Urinary bladder (tissue), 4 donors: ENCODE measurements around the gene PYGB. TPM values are rescaled to one million over a fixed set of nuclear protein-coding genes. Genes with fewer than 3 reads are reported as not detected.
A peak's percentile ranks its signal among the peaks of the same experiment; 100 is the strongest.

Source experiments
- DNase-seq: peaks from one replicate; pipeline ENCODE4 v3.0.0-alpha.2; 2015; ENCODE audit errors: extremely low spot score
- H3K27ac ChIP-seq: one replicate; pipeline ENCODE4 v1.5.1; 2013; ENCODE audit warnings: low read depth, mild to moderate bottlenecking, moderate library complexity
- H3K36me3 ChIP-seq: one replicate; pipeline ENCODE4 v1.6.1; 2013; ENCODE audit warnings: mild to moderate bottlenecking, moderate library complexity; ENCODE audit not compliant: insufficient read depth
- H3K4me1 ChIP-seq: one replicate; pipeline ENCODE4 v1.6.1; 2013; ENCODE audit warnings: mild to moderate bottlenecking, moderate library complexity; ENCODE audit not compliant: insufficient read depth
- H3K4me3 ChIP-seq: one replicate; pipeline ENCODE4 v1.5.1; 2013; ENCODE audit warnings: low read depth, low read length
- WGBS: extraction: QIAGEN DNeasy Blood & Tissue Kit; methylation state at CpG from one replicate; pipeline ENCODE4 v1.1.7; 2013; 5-methylcytosine and 5-hydroxymethylcytosine counted together
- polyA plus RNA-seq: library from polyadenylated mRNA; stranded (reverse); fragments of 200-250 nt; gene quantifications from one replicate; pipeline ENCODE4 v1.2.3, GENCODE V29; 2013
- total RNA-seq: library from RNA; depleted of rRNA; stranded (reverse); fragments of >200 nt; gene quantifications from one replicate; pipeline ENCODE4 v1.2.3, GENCODE V29; 2014
- donor health status: healthy with polysubstance abuse.
- donor health status: healthy.

The PYGB gene
- total RNA-seq (71.4 TPM), polyA plus RNA-seq (237 TPM)

DNA sequence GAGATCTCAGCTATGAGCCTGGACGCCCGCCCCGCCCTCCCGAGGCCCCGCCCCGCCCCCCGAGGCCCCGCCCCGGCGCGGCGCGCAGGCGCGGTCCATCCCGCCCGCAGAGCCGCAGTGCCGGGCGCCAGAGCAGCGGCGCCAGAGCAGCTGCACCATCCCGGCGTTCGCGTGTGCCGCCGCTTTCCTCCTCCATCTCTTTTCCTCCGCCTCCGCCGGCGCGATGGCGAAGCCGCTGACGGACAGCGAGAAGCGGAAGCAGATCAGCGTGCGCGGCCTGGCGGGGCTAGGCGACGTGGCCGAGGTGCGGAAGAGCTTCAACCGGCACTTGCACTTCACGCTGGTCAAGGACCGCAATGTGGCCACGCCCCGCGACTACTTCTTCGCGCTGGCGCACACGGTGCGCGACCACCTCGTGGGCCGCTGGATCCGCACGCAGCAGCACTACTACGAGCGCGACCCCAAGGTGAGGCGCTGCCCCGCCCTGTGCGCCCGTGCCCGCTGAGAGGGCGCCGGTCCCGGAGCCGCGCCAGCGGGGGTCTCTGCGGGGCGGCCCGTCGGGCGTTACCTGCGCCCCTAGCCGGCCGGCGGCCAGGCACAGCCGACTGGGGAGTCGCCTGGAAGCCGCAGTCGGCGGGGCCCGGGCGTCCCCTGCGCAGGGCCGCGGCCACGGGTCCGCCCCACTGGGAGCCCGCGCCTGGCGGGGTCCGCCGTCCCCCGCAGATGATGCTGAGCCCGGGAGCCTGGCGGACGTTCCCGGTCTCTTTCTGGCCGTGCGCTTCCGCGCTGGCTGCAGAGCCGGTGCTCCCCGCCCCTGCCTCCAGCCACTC, at the start of gene PYGB:
PYGB (plus strand) TSS at position 130 of the 830 bp plus-strand sequence; CDS start at position 224, 94 bp downstream.
- Histone ChIP-seq H3K36me3 (no peaks in the 10 kb centered on the region), H3K4me1 (no peaks in the 10 kb centered on the region), H3K27ac (peak within 1 kb of the TSS; percentile 58), H3K4me3 (peak within 1 kb of the TSS; percentile 73)
- WGBS, result under 1% methylated on average over 113 of the region's 113 CpGs
- DNase-seq, result no peak

GRCh38 chr20:25198663-25199383, 49.1 kb upstream of the PYGB start:
- no peak overlapping the region for H3K4me3 ChIP-seq
- 76% methylated on average over 11 of the region's 11 CpGs for WGBS
- H3K4me1 ChIP-seq, result no peaks in the 10 kb centered on the region
- DNase-seq, result no peak
- H3K27ac ChIP-seq, result no peak overlapping the region
- no peaks in the 10 kb centered on the region for H3K36me3 ChIP-seq

GRCh38 chr20:25199473-25200260, 48.2 kb upstream of the PYGB start:
- Histone ChIP-seq H3K36me3 (no peaks in the 10 kb centered on the region), H3K27ac (no peak overlapping the region), H3K4me1 (no peaks in the 10 kb centered on the region), H3K4me3 (no peak overlapping the region)
- DNase-seq, result no peak
- whole genome bisulfite sequencing, result 74% methylated on average over 5 of the region's 5 CpGs

DNA sequence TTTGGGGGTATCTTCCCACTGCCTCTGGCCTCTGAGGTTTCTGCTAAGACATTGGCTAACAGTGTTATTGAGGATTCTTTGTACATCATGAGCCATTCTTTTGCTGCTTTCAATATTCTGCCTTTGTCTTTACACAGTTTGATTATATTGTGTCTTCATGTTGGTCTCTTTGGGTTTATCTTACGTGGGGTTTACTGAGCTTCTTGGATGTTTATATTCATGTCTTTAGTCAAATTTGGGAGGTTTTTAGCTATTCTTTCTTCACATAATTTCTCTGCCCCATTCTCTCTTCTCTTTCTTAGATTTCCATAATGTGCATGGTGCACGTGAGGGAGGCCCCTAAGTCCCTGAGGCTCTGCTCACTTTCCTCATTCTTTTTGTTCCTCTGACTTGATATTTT, 44.8 kb upstream of the PYGB start:
- H3K4me3 ChIP-seq, result no peak overlapping the region
- no peak overlapping the region for H3K27ac ChIP-seq
- no peak for DNase-seq
- WGBS, result 94% methylated on average over 2 of the region's 2 CpGs
- H3K36me3 ChIP-seq, result no peaks in the 10 kb centered on the region
- H3K4me1 ChIP-seq, result no peaks in the 10 kb centered on the region

GRCh38 chr20:25203871-25204320, 44.0 kb upstream of the PYGB start:
- 67% methylated on average over 1 of the region's 1 CpG for WGBS
- Histone ChIP-seq H3K27ac (no peak overlapping the region), H3K4me1 (no peaks in the 10 kb centered on the region), H3K36me3 (no peaks in the 10 kb centered on the region), H3K4me3 (no peak overlapping the region)
- no peak for DNase-seq

GRCh38 chr20:25204550-25205276, 43.2 kb upstream of the PYGB start:
- no peak overlapping the region for H3K27ac ChIP-seq
- WGBS, result 89% methylated on average over 9 of the region's 9 CpGs
- DNase-seq, result no peak
- no peaks in the 10 kb centered on the region for H3K36me3 ChIP-seq
- no peak overlapping the region for H3K4me3 ChIP-seq
- no peaks in the 10 kb centered on the region for H3K4me1 ChIP-seq

- 76% methylated on average over 21 of the region's 21 CpGs for WGBS
- Histone ChIP-seq H3K36me3 (no peaks in the 10 kb centered on the region), H3K27ac (no peak overlapping the region), H3K4me1 (no peaks in the 10 kb centered on the region), H3K4me3 (no peak overlapping the region)
- DNase-seq, result no peak
These were observed 42.4 kb upstream of the PYGB start for GRCh38 chr20:25205277-25206062.

DNA sequence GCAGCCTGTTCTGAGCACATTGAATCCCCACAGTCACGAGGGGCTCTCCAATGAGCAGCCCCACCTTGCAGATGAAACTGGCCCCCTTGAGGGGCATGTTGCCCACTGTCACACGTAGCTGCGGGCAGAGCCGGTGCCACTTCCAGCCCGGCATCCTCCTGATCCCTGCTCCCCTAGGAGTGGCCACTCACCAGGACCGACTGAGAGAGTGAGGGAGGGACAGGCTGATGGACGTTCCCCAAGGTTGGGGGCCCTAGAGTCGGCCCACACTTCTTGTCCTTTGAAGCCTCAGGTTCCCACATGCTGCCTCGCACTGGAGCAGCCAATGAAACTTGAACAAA, 41.9 kb upstream of the PYGB start:
- DNase-seq, result no peak
- no peaks in the 10 kb centered on the region for H3K36me3 ChIP-seq
- no peak overlapping the region for H3K4me3 ChIP-seq
- no peaks in the 10 kb centered on the region for H3K4me1 ChIP-seq
- WGBS, result 88% methylated on average over 9 of the region's 9 CpGs
- no peak overlapping the region for H3K27ac ChIP-seq

DNA sequence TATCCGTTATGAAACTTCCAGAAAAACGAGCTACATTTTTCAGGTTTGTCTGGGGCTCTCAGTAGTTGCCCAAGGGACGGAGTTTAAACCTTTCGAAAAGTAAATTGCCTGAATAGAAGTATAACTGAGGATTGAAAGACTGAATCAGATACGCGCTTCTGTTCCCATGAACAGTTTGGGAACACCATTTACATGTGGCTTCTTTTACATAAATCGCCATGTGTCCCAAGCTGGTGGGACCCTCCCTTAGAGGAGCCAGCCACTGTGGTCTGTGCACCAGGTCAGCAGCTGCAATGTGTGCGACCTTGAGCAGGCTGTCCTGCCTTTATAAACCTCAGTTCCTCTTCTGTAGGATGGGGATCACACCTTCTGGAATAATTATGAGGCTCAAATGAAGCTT, 41.3 kb upstream of the PYGB start:
- no peak overlapping the region for H3K4me3 ChIP-seq
- no peaks in the 10 kb centered on the region for H3K36me3 ChIP-seq
- DNase-seq, result no peak
- 97% methylated on average over 8 of the region's 8 CpGs for WGBS
- no peaks in the 10 kb centered on the region for H3K4me1 ChIP-seq
- H3K27ac ChIP-seq, result no peak overlapping the region

DNA sequence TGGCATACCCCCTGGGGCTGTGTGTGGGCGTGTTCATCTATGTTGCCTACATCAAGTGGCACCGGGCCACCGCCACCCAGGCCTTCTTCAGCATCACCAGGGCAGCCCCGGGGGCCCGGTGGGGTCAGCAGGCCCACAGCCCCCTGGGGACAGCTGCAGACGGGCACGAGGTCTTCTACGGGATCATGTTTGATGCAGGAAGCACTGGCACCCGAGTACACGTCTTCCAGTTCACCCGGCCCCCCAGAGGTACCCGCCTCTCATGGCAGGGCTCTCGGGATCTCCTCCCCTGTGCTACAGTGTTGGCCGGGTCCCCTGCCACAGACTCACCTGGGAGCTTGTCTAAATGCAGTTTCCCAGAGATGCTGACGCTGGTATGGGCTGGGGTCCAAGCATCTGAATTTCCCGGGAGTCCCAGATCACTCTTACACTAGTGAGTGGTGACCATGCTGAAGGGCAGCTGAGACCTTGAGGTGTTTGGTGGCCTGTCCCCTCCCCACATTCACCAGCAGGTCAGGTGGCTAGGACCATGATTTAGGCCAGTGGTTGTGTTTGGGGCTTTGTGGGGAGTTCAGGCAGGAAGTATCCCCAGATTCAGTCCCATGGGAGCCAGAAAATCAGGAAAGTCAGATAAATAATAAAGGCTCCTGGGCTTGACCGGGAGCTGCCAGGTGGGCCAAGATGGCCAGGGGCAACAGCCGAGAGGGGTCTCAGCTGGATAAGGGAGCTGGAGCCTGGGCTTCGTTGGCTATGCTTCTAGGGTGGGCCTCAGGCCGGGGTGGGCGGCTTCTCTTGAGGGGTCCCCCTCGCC, 40.5 kb upstream of the PYGB start:
- 94% methylated on average over 22 of the region's 22 CpGs for WGBS
- Histone ChIP-seq H3K4me3 (no peak overlapping the region), H3K4me1 (no peaks in the 10 kb centered on the region), H3K36me3 (no peaks in the 10 kb centered on the region), H3K27ac (no peak overlapping the region)
- no peak for DNase-seq

GRCh38 chr20:25207960-25208534, 39.8 kb upstream of the PYGB start:
- Histone ChIP-seq H3K4me1 (no peaks in the 10 kb centered on the region), H3K27ac (no peak overlapping the region), H3K4me3 (no peak overlapping the region), H3K36me3 (no peaks in the 10 kb centered on the region)
- no peak for DNase-seq
- 76% methylated on average over 9 of the region's 9 CpGs for WGBS

- Histone ChIP-seq H3K36me3 (no peaks in the 10 kb centered on the region), H3K4me1 (no peaks in the 10 kb centered on the region), H3K4me3 (no peak overlapping the region), H3K27ac (no peak overlapping the region)
- DNase-seq, result no peak
- 94% methylated on average over 1 of the region's 1 CpG for WGBS
These were observed 38.5 kb upstream of the PYGB start for GRCh38 chr20:25209400-25209799.
